HG03571 (cell line): ENCODE data around the gene IGSF11.

Experiments used
- ATAC-seq: cut with Tn5 transposase; IDR thresholded peaks from one replicate; pipeline ENCODE4 v1.9.1; 2021; ENCODE audit not compliant: unreplicated experiment

The IGSF11 gene

GRCh38 chr3:118889691-118890090, 145.0 kb downstream of the IGSF11 start:
- ATAC-seq, result no peak

GRCh38 chr3:118886708-118887107, 147.9 kb downstream of the IGSF11 start:
- ATAC-seq, result no peak

GRCh38 chr3:118884748-118885206, 149.9 kb downstream of the IGSF11 start:
- no peak for ATAC-seq

GRCh38 chr3:118882353-118882947, 152.2 kb downstream of the IGSF11 start:
- ATAC-seq, result peak; percentile 67

GRCh38 chr3:118868051-118868450, 166.6 kb downstream of the IGSF11 start:
- no peak for ATAC-seq

- ATAC-seq, result no peak
Measured at GRCh38 chr3:118863731-118864322, 170.8 kb downstream of the IGSF11 start.

GRCh38 chr3:118859950-118860349, 174.7 kb downstream of the IGSF11 start:
- ATAC-seq, result no peak

GRCh38 chr3:118851466-118852193, 183.0 kb downstream of the IGSF11 start:
- peak; percentile 86 for ATAC-seq

GRCh38 chr3:118850687-118851086, 184.0 kb downstream of the IGSF11 start:
- ATAC-seq, result no peak
